Endothelial cell of hepatic sinusoid (primary cell): ENCODE data around the gene ADAMTSL4.

Experiments
- in situ Hi-C: cut with HindIII; loops from 2 replicates; pipeline ENCODE4 v1.10.0; 2017; ENCODE audit warnings: low sequenced_read_pairs

The ADAMTSL4 gene

DNA sequence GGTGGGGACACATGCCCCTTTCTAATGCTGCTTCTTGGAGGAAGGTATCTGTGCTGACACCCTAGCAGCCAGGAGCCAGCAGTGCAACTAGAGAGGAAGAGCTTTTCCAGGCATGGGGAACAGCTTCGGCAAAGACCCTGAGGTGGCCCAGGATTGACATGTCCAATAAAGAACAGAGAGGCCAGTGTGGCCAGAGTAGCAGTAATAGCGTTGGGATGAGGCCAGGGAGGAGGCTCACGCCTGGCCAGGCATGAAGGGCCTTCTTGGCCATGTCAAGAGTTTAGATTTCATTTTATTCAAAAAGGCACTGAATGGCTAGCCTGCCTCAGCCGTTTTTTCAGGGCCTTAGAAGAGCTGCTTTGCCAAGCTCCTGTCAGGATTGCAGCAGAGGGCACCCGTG is 16.3 kb upstream of the ADAMTSL4 start:
- in situ Hi-C loops: no loop called here

DNA sequence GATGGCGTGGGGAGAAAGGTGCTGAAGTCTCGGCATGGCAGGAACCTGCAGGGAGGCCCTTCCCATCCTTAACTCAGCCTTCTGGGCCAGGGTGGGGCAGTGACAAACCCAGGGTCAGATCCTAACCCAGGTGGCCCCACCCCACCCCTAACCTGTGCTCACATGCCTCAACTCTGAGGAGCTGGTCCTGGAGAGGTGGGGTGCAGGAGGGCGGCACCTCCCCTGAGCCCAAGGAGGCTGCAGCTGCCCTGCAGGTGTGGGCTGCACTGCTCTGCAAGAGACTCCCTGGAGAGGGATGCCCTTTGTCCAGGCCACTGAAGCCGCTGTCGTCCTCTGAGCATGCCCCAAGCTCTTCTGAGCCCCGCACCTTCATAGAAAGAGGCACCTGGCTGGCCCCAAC is 15.2 kb upstream of the ADAMTSL4 start:
- in situ Hi-C loops: no loop called here

DNA sequence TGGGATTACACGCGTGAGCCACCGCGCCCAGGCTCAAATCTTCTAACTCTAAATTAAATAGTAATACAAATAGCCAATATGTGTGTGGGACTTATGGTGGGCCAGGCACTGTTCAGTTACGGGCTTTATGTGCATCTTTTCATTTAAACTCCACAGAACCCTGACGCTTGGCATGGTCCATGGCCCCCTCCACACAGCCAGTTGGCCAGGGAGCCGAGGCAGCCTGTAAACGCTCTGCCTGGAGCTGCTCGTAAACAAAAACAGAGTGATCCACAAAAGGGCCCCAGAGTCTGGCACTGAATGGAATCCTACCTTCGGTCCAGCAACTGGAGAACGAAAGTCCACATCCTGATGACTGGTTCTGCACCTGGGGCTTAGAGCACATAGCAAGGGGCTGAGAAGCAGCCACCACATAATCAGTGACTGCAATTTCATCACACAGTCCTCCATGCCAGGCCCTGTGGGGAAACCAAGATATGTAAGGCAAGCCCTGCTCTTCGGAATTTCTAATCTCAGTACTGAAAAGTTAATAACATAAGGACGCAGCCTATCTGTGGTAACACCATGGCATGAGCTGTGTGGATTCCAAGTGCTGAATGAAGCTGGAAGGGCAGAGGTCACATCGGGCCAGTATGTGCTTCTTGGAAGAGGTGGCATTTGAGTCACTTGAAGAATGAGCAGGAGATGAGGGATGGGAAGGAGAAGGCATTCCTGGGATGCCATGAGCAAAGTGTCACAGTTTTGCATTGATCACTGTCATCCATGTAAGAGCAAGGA is 13.5 kb upstream of the ADAMTSL4 start:
- in situ Hi-C loops: no loop called here

DNA sequence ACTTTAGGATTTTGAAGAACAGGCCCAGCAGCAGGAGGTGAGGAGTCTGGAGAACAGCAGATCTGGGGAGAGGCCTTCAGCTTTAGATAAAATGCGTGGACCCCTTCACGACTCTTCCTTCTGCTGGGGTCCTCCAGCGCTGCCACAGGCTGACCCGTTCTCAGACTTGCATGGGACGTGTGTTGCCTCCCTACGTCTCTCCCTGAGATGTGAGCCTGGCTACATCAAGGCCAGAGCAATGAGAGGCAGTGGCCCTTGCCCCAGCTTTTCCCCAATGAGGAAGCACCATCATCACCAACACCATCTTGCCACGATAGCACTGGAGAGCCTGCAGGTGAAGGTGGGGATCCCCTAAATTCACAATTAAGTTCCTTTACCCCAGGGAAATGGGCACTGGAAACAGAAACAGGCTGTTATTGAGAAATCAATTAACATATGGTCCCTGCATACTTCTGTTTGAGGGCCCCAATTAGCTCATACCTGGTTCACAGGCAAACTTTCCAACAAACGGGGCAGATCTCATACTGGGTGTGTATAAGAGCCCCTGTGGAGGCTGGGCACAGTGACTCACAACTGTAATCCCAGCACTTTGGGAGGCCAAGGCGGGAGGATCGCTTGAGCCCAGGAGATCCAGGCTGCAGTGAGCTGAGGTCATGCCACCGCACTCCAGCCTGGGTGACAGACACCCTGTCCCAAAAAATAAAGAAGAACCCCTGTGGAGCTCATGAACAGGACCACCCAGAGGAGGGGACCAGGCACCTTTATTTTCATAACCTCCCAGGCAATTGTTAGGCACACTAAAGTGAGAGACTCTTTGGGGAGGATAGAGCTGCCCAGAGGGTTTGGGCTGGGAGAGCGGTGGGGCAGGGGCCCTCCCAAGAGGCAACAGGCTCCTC is 12.1 kb upstream of the ADAMTSL4 start:
- in situ Hi-C loops: no loop called here

DNA sequence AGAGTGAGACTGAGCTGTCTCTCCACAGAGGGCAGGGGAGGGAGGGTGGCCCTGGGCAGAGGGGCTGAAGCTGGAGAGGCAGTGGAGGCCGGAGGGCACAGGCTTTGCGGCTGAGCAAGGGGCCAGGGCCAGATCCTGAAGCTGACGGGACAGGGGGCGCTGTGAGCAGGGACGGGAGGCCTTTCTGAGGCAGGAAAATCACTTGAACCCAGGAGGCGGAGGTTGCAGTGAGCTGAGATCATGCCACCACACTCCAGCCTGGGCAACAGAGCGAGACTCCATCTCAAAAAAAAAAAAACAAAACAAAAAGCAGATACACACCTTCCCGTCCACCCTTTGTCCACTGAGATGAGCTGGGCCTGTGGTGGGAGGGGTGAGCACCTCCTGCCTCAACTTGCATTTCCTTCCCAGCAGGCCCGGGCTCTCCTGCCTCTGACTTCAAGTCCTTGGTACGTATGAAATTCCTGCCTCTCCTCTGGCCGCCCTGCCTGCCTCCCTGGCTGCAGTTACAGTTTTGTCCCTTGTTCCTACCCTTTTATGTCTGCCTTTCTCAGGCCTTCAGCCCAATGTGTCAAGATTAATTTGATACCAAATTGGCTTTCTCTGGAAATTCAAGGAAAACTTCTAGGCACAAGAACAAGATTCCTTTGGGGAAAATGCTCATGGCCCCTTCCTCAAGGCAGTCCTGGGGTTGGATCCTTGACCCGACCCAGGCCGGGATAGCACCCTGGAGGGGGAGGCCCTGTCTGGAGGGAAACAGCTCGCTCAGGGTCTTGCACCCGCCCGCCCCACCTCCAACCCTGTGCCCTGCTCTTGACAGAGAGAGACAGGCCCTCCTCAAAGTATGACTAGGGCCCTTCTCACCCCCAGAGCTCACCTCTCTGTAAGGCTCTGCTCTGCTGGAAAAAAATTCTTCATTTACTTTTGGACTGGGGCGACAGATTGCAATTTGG is 11.2 kb upstream of the ADAMTSL4 start:
- in situ Hi-C loops: no loop called here

DNA sequence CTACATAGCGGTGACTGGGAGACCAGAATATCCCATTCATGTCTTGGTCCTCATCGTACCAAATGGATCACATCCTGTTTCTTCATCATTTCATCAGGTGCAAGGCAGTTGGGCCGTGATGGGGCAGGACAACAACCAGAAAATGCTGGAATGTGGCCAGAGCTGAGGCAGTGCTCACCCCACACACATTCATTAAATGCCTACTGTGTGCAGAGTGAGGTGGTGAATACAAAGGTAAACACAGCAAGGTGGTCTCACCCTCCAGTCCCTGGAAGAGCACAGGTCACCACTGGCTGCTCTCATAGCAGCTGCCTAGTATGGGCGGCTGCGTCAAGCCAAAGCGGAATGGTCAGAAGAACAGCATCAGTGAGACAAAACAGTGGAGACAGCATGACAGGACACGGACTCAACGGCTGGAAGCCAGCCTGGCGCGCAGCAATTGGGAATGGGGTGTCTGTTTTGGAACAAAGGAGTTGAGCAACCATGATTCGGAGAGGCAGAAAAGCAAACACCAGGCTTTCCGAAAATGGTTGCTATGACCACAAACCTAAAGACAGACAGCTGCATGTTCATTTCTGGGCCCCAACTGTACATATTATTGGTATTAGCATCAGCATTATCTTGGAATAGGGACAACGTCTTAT is 5.6 kb upstream of the ADAMTSL4 start:
- in situ Hi-C loops: no loop called here

DNA sequence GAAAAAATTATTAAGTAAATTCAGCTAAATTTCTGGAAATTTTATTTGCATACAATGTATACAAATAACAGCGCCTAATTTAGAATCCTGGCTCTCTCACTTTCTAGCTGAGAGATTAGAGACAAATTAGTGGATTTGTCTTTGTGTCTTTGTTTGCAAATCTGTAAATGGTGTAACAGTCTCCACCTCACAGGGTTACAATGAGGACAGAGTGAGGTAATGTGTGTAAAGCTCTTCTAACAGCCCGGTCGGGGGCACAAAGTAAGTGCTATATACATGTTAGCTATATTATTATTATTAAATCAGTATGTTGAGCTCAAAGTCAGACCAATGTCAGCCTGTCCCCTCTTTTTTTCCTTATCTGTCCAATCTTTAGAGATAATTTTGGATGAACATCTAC is 5.0 kb upstream of the ADAMTSL4 start:
- in situ Hi-C loops: no loop called here

DNA sequence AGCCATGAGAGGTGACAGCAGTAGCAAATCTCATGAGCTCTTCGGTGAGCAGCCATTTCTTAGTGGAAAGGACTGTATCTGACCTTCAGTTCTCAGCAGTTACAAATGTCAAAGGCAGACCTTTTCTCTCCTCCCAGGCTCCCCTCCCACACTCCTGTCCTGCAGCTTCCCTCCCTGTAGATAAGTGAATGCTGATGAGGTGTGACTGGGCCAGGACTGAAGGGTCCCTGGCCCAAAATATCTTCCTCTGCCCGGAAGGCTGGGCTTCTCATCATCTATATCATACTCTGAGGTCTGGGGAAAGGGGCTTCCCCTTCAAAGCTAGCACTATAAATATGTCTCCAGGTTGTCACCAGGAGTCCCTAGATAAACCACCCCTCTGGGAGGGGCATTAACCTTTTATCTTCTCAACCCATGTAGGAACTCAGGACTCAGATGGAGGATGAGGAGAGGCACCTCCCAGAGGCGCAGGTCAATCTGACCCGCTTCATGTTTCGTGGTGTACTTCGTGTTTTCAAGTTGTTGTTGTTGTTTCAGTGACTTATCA is 3.6 kb upstream of the ADAMTSL4 start:
- in situ Hi-C loops: no loop called here

DNA sequence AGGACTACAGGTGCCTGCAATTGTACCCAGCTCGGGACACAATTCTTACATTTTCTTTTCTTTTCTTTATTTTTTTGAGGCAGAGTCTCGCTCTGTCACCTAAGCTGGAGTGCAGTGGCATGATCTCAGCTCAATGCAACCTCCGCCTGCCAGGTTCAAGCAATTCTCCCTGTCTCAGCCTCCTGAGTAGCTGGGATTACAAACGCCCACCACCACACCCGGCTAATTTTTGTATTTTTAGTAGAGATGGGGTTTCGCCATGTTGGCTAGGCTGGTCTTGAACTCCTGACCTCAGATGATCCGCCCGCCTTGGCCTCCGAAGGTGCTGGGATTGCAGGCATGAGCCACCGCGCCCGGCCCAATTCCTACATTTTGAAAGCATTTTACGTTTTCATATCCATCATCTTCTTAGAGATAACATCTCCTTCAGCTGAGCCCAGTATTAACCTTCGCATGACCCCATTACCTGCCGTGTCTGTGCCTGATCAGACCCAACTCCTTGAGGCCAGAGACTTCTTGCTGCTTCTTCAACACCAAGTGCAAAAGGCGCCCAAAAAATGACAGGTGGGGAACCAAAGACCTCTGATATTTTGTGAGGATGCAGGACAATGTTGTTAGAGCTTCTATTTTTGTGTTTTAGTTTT is 2.8 kb upstream of the ADAMTSL4 start:
- in situ Hi-C loops: no loop called here

DNA sequence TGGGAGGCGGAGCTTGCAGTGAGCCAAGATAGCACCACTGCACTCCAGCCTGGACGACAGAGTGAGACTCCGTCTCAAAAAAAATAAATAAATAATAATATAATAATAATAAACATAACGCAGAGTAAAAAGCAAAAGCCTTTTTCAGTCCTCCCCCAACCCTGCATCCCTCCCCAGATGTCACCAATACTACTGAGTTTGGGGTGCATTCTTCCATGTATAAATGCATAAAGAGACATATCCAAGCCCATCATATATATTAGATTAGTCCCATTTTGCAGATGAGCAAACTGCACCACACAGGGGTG is 930 bp upstream of the ADAMTSL4 start:
- in situ Hi-C loops: no loop called here

DNA sequence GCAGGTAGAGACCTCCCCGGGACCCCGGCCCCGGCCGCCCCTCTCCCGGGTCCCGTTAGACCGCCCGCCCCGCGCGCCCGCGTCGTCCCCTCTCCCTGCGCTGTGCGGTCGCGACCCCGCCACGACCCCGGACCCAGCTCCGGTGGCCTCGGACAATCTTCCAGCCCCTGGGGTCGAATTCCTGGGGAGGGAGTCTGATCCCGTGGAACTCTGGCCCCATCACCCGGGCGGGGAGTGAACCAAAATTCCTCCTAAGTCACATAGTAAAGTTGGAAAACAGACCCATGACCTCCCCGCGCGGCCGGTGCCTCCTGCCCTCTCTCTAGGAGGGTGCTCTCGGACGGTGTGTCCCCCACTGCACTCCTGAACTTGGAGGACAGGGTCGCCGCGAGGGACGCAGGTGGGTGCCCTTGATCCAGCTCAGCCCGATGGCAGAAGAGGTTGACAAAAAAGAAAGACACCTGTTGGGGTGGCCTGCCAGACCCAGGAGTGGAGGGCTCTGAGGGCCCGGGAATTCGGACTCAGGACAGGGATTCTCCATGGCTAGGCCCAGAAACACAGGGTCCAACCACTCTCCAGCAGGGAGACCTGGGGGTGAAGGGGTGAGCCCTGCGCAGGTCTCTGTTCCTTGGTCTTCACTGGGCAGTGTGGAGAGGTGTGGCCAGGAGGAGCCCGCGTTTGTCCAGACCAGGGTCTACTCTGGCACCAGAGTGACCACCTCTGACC is 451 bp downstream of the ADAMTSL4 start:
- in situ Hi-C loops: no loop called here

DNA sequence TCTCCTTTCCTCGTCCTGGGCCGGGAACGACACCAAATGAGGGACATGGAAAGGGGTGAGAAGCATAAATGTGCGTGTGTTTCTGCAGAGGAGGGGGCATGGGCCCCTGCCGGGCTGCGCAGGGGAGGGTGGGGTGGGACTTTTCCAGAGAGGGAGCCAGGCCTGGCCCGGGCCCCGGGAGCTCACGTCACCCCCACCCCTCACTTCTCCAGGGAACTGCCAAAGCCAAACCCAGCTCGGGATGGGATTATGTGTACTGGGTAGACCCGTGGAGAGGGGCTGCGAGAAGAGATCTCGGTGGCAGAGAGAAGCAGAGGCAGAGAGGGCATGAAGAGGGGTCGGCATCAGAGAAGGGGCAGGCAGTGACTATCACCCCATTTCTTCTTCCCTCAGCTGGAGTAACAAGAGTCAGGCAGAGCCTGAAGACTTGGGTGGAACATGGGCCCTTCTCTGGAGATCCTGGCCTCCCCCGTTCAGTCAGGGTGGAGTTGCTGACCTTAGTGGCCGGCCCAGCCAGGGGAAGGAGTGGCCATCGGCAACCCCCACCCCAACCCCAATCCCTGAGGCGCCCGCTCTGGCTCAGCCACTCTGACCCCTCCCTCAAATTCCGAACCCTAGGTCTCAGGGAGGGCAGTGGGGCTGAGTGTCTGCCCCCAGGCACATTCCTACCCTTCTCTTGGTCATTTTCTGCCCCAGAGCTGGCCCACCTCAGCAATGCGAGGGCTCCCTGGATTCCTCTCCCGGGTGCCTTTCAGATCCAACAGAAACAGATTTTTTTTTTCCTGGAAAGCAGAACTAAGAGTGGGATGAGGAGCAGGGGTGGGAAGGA is 1.2 kb downstream of the ADAMTSL4 start:
- in situ Hi-C loops: no loop called here

DNA sequence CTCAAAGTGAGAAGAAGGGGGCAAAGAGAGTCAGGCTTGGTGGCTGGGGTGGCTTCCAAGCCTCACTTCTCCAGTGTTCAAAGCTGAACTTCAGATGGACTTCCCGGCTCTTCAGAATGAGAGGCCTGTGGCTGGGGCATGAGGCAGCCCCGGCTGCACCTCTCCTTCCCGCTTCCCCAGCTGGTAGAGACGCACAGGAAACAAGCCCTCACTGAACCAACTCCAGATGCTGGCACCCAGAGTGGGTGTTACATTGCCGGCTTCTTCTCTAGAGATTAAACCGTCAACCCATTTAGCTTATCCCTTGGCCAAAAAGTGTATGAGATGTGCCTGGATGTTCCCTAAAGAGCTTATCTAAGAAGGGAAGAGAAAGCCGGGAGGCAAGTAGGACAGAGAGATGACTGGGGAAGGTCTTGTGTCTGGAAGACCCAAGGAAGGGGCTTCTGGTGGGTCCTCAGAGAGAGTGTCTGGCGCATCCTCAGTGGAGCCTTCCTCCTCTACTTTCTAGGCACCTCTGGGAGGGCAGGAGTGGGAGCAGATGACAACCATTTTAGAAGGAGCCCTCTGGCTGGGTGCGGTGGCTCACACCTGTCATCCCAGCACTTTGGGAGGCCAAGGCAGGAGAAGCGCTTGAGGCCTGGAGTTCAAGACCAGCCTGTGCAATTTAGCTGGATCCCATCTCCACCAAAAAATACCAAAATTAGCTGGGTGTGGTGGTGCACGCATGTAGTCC is 2.0 kb downstream of the ADAMTSL4 start:
- in situ Hi-C loops: no loop called here

DNA sequence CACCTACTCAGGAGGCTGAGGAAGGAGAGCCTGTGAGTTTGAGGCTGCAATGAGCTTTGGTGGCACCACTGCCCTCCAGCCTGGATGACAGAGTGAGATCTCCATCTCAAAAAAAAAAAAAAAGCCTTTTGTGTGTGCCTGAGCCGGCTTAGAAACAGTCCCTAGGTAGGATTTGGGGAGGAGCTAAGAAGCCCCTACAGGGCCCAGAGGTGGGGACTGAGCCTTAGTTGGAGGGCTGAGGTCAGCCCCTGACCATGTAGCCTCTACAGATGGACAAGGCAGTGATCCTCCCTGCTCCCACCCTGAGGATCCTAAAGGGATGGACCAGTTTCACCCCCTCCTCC is 2.5 kb downstream of the ADAMTSL4 start:
- in situ Hi-C loops: no loop called here

DNA sequence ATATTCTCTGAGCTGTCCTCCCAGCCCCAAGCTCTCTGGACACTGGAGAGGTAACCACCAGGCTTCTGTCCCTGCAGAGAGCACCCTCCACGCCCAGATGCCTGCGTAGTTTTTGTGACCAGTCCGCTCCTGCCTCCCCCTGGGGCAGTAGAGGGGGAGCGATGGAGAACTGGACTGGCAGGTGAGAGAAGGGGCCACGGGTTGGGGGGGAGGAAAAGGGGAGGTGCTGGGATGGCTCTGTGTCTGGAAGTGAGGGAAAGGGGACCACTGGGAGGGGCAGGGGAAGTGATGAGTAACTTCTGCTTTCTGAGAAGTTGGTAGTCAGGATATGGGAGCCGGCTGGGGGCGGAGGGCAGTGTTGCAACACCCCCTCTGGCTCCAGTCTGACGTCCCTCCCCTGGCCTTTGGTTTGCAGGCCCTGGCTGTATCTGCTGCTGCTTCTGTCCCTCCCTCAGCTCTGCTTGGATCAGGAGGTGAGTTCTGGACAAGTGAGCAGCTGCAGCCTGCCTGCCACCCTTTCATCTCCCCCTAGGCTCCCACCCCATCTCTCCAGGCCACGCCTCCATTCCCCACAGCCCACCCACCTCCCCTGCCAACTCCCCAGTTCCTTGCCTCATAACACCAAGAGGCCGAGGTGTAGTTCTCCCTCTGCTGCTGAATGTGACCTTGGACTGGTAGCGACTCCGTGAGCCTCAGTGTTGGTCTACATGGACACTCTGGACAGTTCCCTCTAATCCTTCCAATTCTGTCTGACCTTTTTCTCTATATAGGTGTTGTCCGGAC is 3.1 kb downstream of the ADAMTSL4 start:
- in situ Hi-C loops: no loop called here

DNA sequence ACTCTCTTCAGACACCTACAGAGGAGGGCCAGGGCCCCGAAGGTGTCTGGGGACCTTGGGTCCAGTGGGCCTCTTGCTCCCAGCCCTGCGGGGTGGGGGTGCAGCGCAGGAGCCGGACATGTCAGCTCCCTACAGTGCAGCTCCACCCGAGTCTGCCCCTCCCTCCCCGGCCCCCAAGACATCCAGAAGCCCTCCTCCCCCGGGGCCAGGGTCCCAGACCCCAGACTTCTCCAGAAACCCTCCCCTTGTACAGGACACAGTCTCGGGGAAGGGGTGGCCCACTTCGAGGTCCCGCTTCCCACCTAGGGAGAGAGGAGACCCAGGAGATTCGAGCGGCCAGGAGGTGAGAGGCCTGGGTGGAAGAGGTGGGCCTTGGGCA is 3.7 kb downstream of the ADAMTSL4 start:
- in situ Hi-C loops: no loop called here

DNA sequence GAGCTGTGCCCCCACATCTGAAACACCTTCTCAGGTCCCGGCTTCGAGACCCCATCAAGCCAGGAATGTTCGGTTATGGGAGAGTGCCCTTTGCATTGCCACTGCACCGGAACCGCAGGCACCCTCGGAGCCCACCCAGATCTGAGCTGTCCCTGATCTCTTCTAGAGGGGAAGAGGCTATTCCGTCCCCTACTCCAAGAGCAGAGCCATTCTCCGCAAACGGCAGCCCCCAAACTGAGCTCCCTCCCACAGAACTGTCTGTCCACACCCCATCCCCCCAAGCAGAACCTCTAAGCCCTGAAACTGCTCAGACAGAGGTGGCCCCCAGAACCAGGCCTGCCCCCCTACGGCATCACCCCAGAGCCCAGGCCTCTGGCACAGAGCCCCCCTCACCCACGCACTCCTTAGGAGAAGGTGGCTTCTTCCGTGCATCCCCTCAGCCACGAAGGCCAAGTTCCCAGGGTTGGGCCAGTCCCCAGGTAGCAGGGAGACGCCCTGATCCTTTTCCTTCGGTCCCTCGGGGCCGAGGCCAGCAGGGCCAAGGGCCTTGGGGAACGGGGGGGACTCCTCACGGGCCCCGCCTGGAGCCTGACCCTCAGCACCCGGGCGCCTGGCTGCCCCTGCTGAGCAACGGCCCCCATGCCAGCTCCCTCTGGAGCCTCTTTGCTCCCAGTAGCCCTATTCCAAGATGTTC is 4.3 kb downstream of the ADAMTSL4 start:
- in situ Hi-C loops: no loop called here
